HG02588 (cell line): Measurements from ENCODE around the gene TMEM270.
"Not testable (repeated sequence)": the region's sequence is repeated elsewhere in the genome, so short reads cannot be mapped to it uniquely, and the experiment has no call there.

Experiments
- ATAC-seq: cut with Tn5 transposase; IDR thresholded peaks from one replicate; pipeline ENCODE4 v1.9.1; 2021; ENCODE audit warnings: mild to moderate bottlenecking, moderate library complexity; ENCODE audit not compliant: unreplicated experiment

TMEM270 gene

GRCh38 chr7:73860859-73861258 is at the start of gene TMEM270:
TMEM270 (plus strand) TSS chr7:73861159; CDS start chr7:73861195, 36 bp downstream.
- no peak for ATAC-seq

GRCh38 chr7:73811760-73812168 is 49.2 kb upstream of the TMEM270 start:
- no peak for ATAC-seq

- no peak for ATAC-seq
These were observed 48.0 kb upstream of the TMEM270 start for GRCh38 chr7:73812996-73813395.

DNA sequence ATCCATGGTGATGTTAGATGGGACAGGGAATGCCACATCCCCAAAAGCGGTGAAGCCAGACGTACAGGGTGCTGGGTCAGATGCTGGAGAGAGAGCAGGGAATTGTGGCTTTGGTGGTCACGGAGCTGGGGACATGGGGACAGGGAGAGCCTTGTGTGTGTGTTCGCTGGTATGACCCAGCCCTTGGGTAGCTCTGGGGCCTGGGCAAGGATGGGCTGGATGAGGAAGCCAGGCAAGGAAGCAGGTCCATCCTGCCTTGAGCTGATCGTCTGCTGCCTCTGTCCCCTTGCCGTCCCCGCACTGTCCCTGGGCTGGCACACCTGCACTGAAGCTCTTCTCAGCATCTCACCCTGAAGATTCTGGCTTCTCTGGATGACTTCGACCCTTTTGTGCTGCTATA is 45.5 kb upstream of the TMEM270 start:
- ATAC-seq = no peak

GRCh38 chr7:73817121-73817520 is 43.8 kb upstream of the TMEM270 start:
- ATAC-seq = no peak

- no peak for ATAC-seq
These were observed 40.9 kb upstream of the TMEM270 start for GRCh38 chr7:73820013-73820412.

- not testable (repeated sequence) for ATAC-seq
These were observed 39.2 kb upstream of the TMEM270 start for GRCh38 chr7:73821597-73822285.

DNA sequence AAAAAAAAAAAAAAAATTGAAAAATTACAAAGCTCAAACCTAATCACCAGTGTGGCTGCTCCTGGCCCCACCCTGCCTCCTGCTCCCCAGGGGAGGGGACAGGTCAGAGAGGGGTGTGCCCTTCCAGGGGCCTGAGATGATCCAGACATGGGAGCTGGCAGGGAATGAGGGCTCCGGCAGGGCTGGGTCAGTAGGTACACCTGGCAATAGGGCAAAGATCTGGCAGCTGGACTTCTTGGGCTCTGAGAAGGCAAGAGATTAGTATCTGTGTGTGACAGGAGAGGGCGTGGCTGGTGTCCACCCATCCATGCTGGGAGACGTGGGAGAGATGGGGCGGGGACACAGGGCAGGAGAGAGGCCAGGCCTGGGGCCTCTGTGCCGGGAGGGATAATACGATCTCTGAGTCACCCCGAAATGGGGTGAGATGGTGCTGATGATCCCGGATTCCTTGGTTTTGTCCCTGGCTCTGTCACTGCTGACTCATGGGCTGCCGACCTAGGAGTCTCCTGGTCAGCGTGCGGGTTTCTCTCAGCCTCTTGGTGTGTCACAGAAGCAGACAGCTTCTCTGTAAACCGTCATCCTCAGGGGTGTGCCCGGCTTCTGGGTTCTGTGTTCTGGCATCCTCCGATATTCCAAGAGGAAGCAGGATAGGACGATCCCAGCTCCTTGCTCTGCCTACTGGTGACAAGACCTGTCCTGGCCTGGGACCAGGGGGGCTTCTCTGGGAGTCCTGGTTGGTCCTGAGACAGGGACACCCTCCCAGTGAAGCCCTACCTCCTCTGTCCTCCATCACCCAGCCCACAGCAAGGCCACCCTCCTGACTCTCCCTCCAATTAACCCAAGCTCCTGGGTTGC is 38.4 kb upstream of the TMEM270 start:
- no peak for ATAC-seq

GRCh38 chr7:73823257-73823656 is 37.7 kb upstream of the TMEM270 start:
- ATAC-seq = no peak

DNA sequence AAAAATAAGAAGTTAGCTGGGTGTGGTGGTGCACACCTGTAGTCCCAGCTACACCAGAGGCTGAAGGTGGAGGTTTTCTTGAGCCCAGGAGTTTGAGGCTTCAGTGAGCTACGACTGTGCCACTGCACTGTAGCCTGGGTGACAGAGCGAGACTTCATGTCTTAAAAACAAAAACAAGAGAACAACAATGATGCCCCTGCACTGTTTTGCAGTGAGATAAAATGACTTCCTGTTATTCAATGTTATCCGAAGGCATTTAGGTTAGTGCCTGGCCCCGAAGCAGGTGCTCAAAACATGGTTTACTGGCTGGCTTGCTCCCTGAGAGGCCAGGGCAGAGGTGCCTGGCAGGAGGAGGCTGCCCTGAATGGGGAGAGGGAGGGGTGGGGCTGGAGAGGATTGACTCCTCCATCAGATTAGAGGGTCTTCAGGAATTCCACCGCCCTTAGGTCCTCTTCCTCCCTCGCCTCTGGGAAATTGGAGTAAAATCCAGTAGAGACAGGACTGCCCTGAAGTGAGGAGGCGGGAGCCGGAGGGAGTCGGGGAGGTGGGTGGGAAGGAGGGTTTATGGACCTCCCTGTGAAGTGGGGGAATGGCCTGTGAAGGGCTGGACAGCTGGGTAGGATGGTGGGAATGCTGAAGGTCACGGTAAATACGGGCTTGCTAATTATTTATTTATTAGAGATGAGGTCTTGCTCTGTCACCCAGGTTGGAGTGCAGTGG is 36.9 kb upstream of the TMEM270 start:
- no peak for ATAC-seq

GRCh38 chr7:73824986-73825385 is 36.0 kb upstream of the TMEM270 start:
- no peak for ATAC-seq

GRCh38 chr7:73827567-73828106 is 33.3 kb upstream of the TMEM270 start:
- ATAC-seq = no peak

DNA sequence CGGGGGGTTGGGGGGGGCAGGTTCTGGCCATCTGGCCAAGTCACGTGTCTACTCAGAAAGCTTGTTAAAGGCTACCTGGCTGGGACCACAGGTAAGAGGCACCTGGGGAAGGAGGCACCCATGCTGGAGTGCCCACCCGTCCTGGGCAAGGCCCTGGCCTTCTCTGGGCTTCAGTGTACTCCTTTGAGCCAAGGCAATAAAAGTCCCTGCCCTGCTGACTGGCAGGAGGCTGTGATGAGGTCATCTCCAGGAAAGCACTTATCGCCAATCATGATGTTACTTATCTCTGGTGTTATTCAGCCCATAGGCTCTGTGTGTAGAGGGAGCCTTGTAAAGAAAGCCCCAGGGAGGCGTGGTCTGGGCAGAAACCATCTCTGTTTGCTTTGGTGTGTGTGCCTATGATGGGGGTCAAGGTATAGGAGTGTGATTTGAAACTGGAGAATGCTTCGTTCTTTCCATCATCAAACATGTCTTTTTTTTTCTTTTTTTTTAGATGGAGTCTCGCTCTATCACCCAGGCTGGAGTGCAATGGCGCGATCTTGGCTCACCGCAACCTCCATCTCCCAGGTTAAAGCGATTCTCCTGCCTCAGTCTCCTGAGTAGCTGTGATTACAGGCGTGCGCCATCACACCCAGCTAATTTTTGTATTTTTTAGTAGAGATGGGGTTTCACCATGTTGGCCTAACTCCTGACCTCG is 32.7 kb upstream of the TMEM270 start:
- ATAC-seq = no peak

DNA sequence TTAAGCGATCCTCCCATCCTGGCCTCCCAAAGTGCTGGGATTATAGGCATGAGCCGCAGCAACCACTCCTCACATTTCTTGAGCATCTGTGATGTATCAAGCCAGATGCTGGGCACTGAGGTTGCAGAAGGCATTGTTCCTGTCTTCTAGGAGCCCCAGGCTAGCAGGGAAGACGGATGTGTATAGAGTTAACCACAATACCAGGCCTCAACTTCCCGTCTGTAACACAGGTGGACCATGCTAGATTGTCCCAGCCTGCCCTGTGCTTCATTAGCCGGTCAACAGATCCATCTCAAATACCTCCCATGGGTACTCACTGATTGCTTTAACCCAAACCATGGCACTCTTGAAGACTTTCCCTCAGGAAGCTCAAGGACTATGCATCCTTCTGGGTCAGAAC is 32.0 kb upstream of the TMEM270 start:
- ATAC-seq = no peak

DNA sequence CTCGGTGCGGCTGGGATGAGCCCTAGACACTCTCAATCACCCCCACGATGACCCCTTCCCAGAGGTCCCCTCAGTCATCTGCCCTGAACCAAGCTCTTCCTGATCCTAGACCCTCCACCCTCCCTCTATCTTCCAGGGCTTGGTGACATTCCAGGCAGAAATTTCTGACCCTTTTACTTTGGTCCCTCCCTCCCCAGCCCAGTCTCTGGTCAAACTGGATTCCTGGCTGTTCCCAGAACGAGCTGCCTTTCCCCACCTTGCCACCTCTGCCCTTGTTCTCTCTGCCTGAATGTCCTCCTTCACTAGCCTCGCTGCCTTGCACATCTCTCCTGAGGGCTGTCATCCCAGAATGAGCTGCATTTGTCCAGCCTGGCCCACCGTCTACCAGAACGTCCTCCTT is 31.5 kb upstream of the TMEM270 start:
- no peak for ATAC-seq

DNA sequence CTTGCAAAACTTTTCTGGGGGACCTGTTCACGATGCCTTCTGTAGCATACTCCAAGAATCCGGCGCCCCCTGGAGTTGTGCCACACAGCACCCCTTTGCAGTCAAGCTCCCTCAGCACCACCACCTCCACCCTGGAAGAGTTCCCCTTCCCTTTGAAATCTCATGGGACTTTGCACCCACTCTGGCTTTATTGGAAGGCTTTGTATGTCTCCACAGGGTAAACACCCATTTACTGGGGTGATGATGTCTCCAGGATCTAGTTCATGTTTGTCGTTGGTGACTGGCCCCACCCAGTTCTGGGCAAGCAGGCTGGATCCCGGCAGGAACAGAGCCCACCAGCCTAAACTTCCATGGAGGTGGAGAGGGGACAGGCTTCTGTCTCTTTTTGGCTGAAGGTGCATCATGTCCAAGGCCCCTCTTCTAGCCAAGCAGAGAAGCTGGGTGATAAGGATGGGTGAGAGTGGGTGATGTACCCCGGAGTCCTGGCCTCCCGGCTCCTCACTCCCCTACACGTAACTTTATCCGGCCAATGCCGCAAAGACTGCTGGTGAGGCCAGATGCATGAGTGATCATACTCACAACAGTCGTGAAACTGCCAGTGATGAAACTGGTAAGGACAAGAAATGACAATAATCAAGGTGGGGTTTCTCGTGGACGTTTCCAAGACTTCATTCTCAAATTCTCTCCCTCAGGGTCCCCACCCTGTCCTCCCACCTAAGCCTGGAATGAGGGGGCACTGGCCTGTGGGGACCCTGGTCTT is 30.9 kb upstream of the TMEM270 start:
- no peak for ATAC-seq

GRCh38 chr7:73830681-73831583 is 30.0 kb upstream of the TMEM270 start, which contains the start of gene CLDN4:
CLDN4 (plus strand) TSS chr7:73830996; CDS start chr7:73831202, 206 bp downstream.
- ATAC-seq = no peak

DNA sequence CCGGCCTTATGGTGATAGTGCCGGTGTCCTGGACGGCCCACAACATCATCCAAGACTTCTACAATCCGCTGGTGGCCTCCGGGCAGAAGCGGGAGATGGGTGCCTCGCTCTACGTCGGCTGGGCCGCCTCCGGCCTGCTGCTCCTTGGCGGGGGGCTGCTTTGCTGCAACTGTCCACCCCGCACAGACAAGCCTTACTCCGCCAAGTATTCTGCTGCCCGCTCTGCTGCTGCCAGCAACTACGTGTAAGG is 29.4 kb upstream of the TMEM270 start:
- ATAC-seq = no peak
